IMR-90 (cell line): Measurements from ENCODE around the gene PRRX1. TPM values are rescaled to one million over a fixed set of nuclear protein-coding genes. Genes with fewer than 3 reads are reported as not detected.

ENCODE experiments used
- ATAC-seq: fragments of 200-7000 bp; cut with Tn5 transposase; 2 replicates; pipeline ENCODE4 v1.9.1; 2020; ENCODE audit warnings: low read depth, mild to moderate bottlenecking, moderate library complexity
- BruUV-seq: library from RNA; stranded (reverse); fragments of 400-500 nt; replicated peaks from 2 replicates; lab custom pipeline; 2021; lab: Mats Ljungman, UMichigan
- CTCF ChIA-PET: fragments of 300-600 bp; formaldehyde crosslinking; extraction: SDS; loops from one replicate; lab custom pipeline; 2021; ENCODE audit warnings: antibody characterized with exemption; lab: Yijun Ruan, JAX
- POLR2A ChIA-PET: fragments of 300-600 bp; sonication (Branson Sonifier 250); formaldehyde crosslinking; loops from one replicate; lab custom pipeline; 2022; ENCODE audit warnings: antibody characterized with exemption; ENCODE audit not compliant: unreplicated experiment; lab: Charles Lee
- DNase-seq: peaks from one replicate; pipeline ENCODE4 v3.0.0; 2013
- H2AFZ ChIP-seq: replicated peaks from 2 replicates; pipeline ENCODE3; 2013; ENCODE audit warnings: low read length, mild to moderate bottlenecking; ENCODE audit not compliant: poor library complexity
- H2AK5ac ChIP-seq: 2 replicates; pipeline ENCODE4 v1.6.1; 2013; ENCODE audit warnings: low read depth, low read length, inconsistent platforms
- H2AK9ac ChIP-seq: replicated peaks from 2 replicates; pipeline ENCODE3; 2013; ENCODE audit warnings: mild to moderate bottlenecking, low read depth, low read length, moderate library complexity; ENCODE audit not compliant: poor library complexity
- H2BK120ac ChIP-seq: 2 replicates; pipeline ENCODE4 v1.6.1; 2013; ENCODE audit warnings: low read depth, low read length, inconsistent platforms
- H2BK15ac ChIP-seq: 3 replicates; pipeline ENCODE4 v1.6.1; 2013; ENCODE audit warnings: low read depth, low read length, inconsistent platforms
- H2BK20ac ChIP-seq: 2 replicates; pipeline ENCODE4 v1.6.1; 2013; ENCODE audit warnings: low read depth, mild to moderate bottlenecking, inconsistent platforms, low read length, moderate library complexity
- H2BK5ac ChIP-seq: 2 replicates; pipeline ENCODE4 v1.6.1; 2013; ENCODE audit warnings: mild to moderate bottlenecking, low read depth, low read length, inconsistent platforms; ENCODE audit not compliant: poor library complexity, severe bottlenecking
- H3K14ac ChIP-seq: replicated peaks from 2 replicates; pipeline ENCODE4 v1.6.1; 2013; ENCODE audit warnings: low read depth, low read length, inconsistent platforms
- H3K18ac ChIP-seq: 2 replicates; pipeline ENCODE4 v1.6.1; 2013; ENCODE audit warnings: low read depth, low read length, control low read depth
- H3K23ac ChIP-seq: 2 replicates; pipeline ENCODE4 v1.6.1; 2013; ENCODE audit warnings: low read depth, low read length, inconsistent platforms
- H3K27ac ChIP-seq: 2 replicates; pipeline ENCODE4 v1.5.1; 2013; ENCODE audit warnings: mild to moderate bottlenecking, control low read depth, low read length; ENCODE audit not compliant: insufficient read depth
- H3K27me3 ChIP-seq: 2 replicates; pipeline ENCODE4 v1.6.1; 2013; ENCODE audit warnings: low read length; ENCODE audit not compliant: control insufficient read depth, insufficient read depth
- H3K36me3 ChIP-seq: 2 replicates; pipeline ENCODE4 v1.6.1; 2013; ENCODE audit warnings: low read length, mixed read lengths; ENCODE audit not compliant: control insufficient read depth, insufficient read depth
- H3K4ac ChIP-seq: 2 replicates; pipeline ENCODE4 v1.6.1; 2013; ENCODE audit warnings: low read depth, low read length, inconsistent platforms
- H3K4me1 ChIP-seq: 2 replicates; pipeline ENCODE4 v1.6.1; 2013; ENCODE audit warnings: low read length, mixed read lengths; ENCODE audit not compliant: control insufficient read depth, insufficient read depth
- H3K4me2 ChIP-seq: 2 replicates; pipeline ENCODE4 v1.6.1; 2013; ENCODE audit warnings: low read depth, mild to moderate bottlenecking, control low read depth, low read length, moderate library complexity
- H3K4me3 ChIP-seq: 2 replicates; pipeline ENCODE4 v1.5.1; 2013; ENCODE audit warnings: low read depth, mild to moderate bottlenecking, control low read depth, low read length, moderate library complexity; ENCODE audit not compliant: insufficient read depth
- H3K56ac ChIP-seq: 2 replicates; pipeline ENCODE4 v1.6.1; 2013; ENCODE audit warnings: low read length, inconsistent platforms; ENCODE audit not compliant: insufficient read depth; ENCODE audit errors: extremely low read depth
- H3K79me1 ChIP-seq, 2 experiments: 2 replicates each; pipeline ENCODE4 v1.6.1; 2013; ENCODE audit warnings: low read length in 2 of 2, inconsistent platforms in 1 of 2, low read depth in 1 of 2
- H3K9ac ChIP-seq: 2 replicates; pipeline ENCODE4 v1.6.1; 2013; ENCODE audit warnings: low read depth, low read length, control low read depth
- H3K9me1 ChIP-seq: 2 replicates; pipeline ENCODE4 v1.6.1; 2013; ENCODE audit warnings: low read length, inconsistent platforms; ENCODE audit not compliant: insufficient read depth
- H3K9me3 ChIP-seq: 2 replicates; pipeline ENCODE4 v1.6.1; 2013; ENCODE audit warnings: low read length; ENCODE audit not compliant: control insufficient read depth, insufficient read depth
- H4K20me1 ChIP-seq: 2 replicates; pipeline ENCODE4 v1.6.1; 2013; ENCODE audit warnings: low read length, inconsistent platforms; ENCODE audit not compliant: insufficient read depth
- H4K5ac ChIP-seq: 2 replicates; pipeline ENCODE4 v1.6.1; 2013; ENCODE audit warnings: mild to moderate bottlenecking, low read depth, low read length, control low read depth
- H4K8ac ChIP-seq, 2 experiments: 2 replicates each; pipeline ENCODE4 v1.6.1; 2013; ENCODE audit warnings: low read depth in 2 of 2, low read length in 2 of 2, control low read depth in 1 of 2, inconsistent platforms in 1 of 2
- H4K91ac ChIP-seq: 2 replicates; pipeline ENCODE4 v1.6.1; 2013; ENCODE audit warnings: low read depth, low read length, inconsistent platforms; ENCODE audit not compliant: insufficient read depth
- BHLHE40 ChIP-seq: fragments of 150-350 bp; IDR thresholded peaks from 2 replicates; pipeline ENCODE4 v1.6.1; 2016; ENCODE audit warnings: mild to moderate bottlenecking, low read depth, low read length
- CEBPB ChIP-seq: IDR thresholded peaks from 2 replicates; pipeline ENCODE4 v1.6.1; 2012; ENCODE audit warnings: low read depth, low read length, improper control_type of control experiment
- CHD1 ChIP-seq: IDR thresholded peaks from 2 replicates; pipeline ENCODE4 v1.6.1; 2012; ENCODE audit warnings: low read depth, low read length, improper control_type of control experiment
- ELK1 ChIP-seq: fragments of 150-350 bp; IDR thresholded peaks from 2 replicates; pipeline ENCODE4 v1.6.1; 2016; ENCODE audit warnings: low read depth, mild to moderate bottlenecking, low read length, moderate library complexity, borderline replicate concordance
- FOS ChIP-seq: fragments of 150-350 bp; IDR thresholded peaks from 2 replicates; pipeline ENCODE4 v1.6.1; 2016; ENCODE audit warnings: low read depth, low read length
- MAFK ChIP-seq: IDR thresholded peaks from 2 replicates; pipeline ENCODE4 v1.6.1; 2012; ENCODE audit warnings: low read depth, low read length, improper control_type of control experiment
- MAZ ChIP-seq: IDR thresholded peaks from 2 replicates; pipeline ENCODE4 v1.6.1; 2012; ENCODE audit warnings: low read depth, mild to moderate bottlenecking, low read length, improper control_type of control experiment, moderate library complexity, borderline replicate concordance
- MXI1 ChIP-seq: IDR thresholded peaks from 2 replicates; pipeline ENCODE4 v1.6.1; 2012; ENCODE audit warnings: low read depth, mild to moderate bottlenecking, low read length, moderate library complexity, borderline replicate concordance
- NFE2L2 ChIP-seq: fragments of 150-350 bp; IDR thresholded peaks from 2 replicates; pipeline ENCODE4 v1.6.1; 2016; ENCODE audit warnings: low read depth, mild to moderate bottlenecking, low read length
- POLR2A ChIP-seq: IDR thresholded peaks from 2 replicates; pipeline ENCODE4 v1.6.1; 2012; ENCODE audit warnings: mild to moderate bottlenecking, low read depth, low read length
- RAD21 ChIP-seq: IDR thresholded peaks from 2 replicates; pipeline ENCODE4 v1.6.1; 2012; ENCODE audit warnings: low read length, improper control_type of control experiment
- RCOR1 ChIP-seq: IDR thresholded peaks from 2 replicates; pipeline ENCODE4 v1.6.1; 2012; ENCODE audit warnings: mild to moderate bottlenecking, low read length, improper control_type of control experiment; ENCODE audit not compliant: insufficient replicate concordance
- RFX5 ChIP-seq: IDR thresholded peaks from 2 replicates; pipeline ENCODE4 v1.8.0; 2012; ENCODE audit warnings: low read depth, mild to moderate bottlenecking, low read length, moderate library complexity
- SMC3 ChIP-seq: fragments of 150-350 bp; IDR thresholded peaks from 2 replicates; pipeline ENCODE4 v1.6.1; 2016; ENCODE audit warnings: low read depth, mild to moderate bottlenecking, antibody characterized with exemption, low read length, moderate library complexity
- USF2 ChIP-seq: fragments of 150-350 bp; IDR thresholded peaks from 2 replicates; pipeline ENCODE4 v1.6.1; 2017; ENCODE audit warnings: mild to moderate bottlenecking, antibody characterized with exemption, low read length, low read depth
- WGBS, 2 experiments: methylation state at CpG; one replicate each; pipeline versions ENCODE4 v1.1.5 to v1.1.7; 2013; ENCODE audit warnings: missing lambda C conversion rate in 2 of 2; ENCODE audit not compliant: insufficient read length in 1 of 2; ENCODE audit errors: extremely low coverage in 2 of 2; 5-methylcytosine and 5-hydroxymethylcytosine counted together
- dilution Hi-C: fragments of 300-500 bp; cut with HindIII; formaldehyde crosslinking; loops from one replicate; pipeline ENCODE4 v1.14.3; 2018; ENCODE audit warnings: low sequenced_read_pairs; ENCODE audit not compliant: unreplicated experiment
- in situ Hi-C: fragments of 300-500 bp; cut with MboI; formaldehyde crosslinking; loops from 3 replicates; pipeline ENCODE4 v1.14.3; 2019; ENCODE audit warnings: low sequenced_read_pairs, inconsistent platforms, mixed read lengths
- intact Hi-C: fragments of 100-400 bp; cut with micrococcal nuclease; formaldehyde crosslinking; loops from 2 replicates; pipeline ENCODE4 v1.10.0; 2022
- polyA plus RNA-seq, 3 experiments: library from polyadenylated mRNA; depleted of rRNA; stranded (reverse); fragments of >200 nt; gene quantifications; 2 replicates each; pipeline ENCODE4 v1.2.3, GENCODE V29; 2012; ENCODE audit warnings: low replicate concordance in 1 of 3
- total RNA-seq: library from RNA; depleted of rRNA; stranded (reverse); fragments of >200 nt; gene quantifications from 2 replicates; pipeline ENCODE4 v1.2.3, GENCODE V29; 2012

PRRX1 gene
- total and polyA plus RNA-seq, 2 of the 4 experiments (the other 2 are of a cell fraction): 50.0 to 65.4 TPM

GRCh38 chr1:170694172-170694926, 30.4 kb downstream of the PRRX1 start (continued):
- no peak for TF ChIP-seq SMC3
- TF ChIP-seq FOS: no peak

GRCh38 chr1:170695955-170696590, 32.1 kb downstream of the PRRX1 start:
- ATAC-seq: no peak
- TF ChIP-seq POLR2A (no peak), MXI1 (no peak), CHD1 (no peak), NFE2L2 (no peak), USF2 (no peak), SMC3 (no peak), ELK1 (no peak), MAFK (no peak), RCOR1 (no peak), BHLHE40 (no peak), RAD21 (no peak), RFX5 (no peak), MAZ (no peak), CEBPB (no peak)

More at GRCh38 chr1:170695955-170696590, 32.1 kb downstream of the PRRX1 start:
- H2AK9ac ChIP-seq: no peak overlapping the region
- no peaks in the 10 kb centered on the region for H3K9me3 ChIP-seq
- intact Hi-C loops (loop anchor here (2.0 kb wide), 1 partner anchor 13 kb away; no protein-coding TSS in a partner anchor), in situ Hi-C loops (no loop called here), dilution Hi-C loops (no loop called here)
- no peak overlapping the region for H4K8ac ChIP-seq
- H3K23ac ChIP-seq: peak overlapping the region; percentile 29; the same call in 1 of the 2 replicates
- ChIA-PET CTCF (interaction anchor here (1.2 kb wide), 1 partner anchor 234 kb away, joined by 3 read pairs; no protein-coding TSS in a partner anchor), POLR2A (no interaction called here)
- no peak overlapping the region for H3K14ac ChIP-seq
- no peak overlapping the region for H2BK20ac ChIP-seq
- no peak overlapping the region for H3K4me3 ChIP-seq
- H4K20me1 ChIP-seq: no peaks in the 10 kb centered on the region
- H3K4me2 ChIP-seq: no peak overlapping the region
- H4K5ac ChIP-seq: no peak overlapping the region
- H2BK15ac ChIP-seq: no peak overlapping the region
- no peak overlapping the region for H3K9ac ChIP-seq
- H4K91ac ChIP-seq: no peak overlapping the region
- WGBS, 2 experiments: no CpG with 5 or more reads among the region's 6 CpGs
- H2AFZ ChIP-seq: no peak overlapping the region
- no peaks in the 10 kb centered on the region for H3K27me3 ChIP-seq
- H2BK120ac ChIP-seq: no peak overlapping the region
- H3K9me1 ChIP-seq: peaks cover 12% of the 10 kb centered on the region
- peaks cover 23% of the 10 kb centered on the region for H3K4me1 ChIP-seq
- H2BK5ac ChIP-seq: no peak overlapping the region
- H2AK5ac ChIP-seq: no peak overlapping the region; the same call in 1 of the 2 replicates
- no peak overlapping the region for H3K56ac ChIP-seq
- no peak for DNase-seq
- H3K36me3 ChIP-seq: 0 out of 2 replicates have a peak, but pooled peaks cover 2% of the 10 kb centered on the region
- peaks cover 17 to 67% of the 10 kb centered on the region in 2 experiments for H3K79me1 ChIP-seq
- no peak overlapping the region for H3K27ac ChIP-seq
- no TSS peak for BruUV-seq
- peak overlapping the region; percentile 47; the same call in 1 of the 2 replicates for H3K4ac ChIP-seq
- H3K18ac ChIP-seq: no peak overlapping the region
